NCI-H446 (cell line): Measurements from ENCODE around the gene ABAT.
"Not testable (repeated sequence)": the region's sequence is repeated elsewhere in the genome, so short reads cannot be mapped to it uniquely, and the experiment has no call there.

ENCODE experiments used
- DNase-seq, 2 experiments: peaks; one replicate each; lab custom pipeline; 2025; lab: John Stamatoyannopoulos, UW

ABAT gene

DNA sequence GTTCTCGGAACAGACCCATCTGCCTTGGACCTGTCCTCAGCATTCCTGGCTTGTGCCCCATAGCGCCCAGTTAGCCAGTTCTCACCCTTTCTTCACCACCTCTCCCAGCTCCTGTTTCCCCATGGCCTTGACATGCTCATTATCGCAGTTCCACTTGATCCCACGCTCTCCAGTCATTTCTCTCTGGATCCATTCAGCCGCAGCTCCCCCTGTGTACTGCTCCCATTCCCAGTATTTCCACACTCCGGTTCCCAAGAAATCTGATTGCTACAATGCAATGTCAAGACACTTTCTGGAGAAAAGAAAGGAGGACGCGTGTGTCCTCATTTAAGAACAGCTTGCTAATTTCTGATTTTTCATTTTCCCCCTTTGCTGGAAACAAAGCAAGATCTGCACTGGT, 67.7 kb downstream of the ABAT start:
- no peak for DNase-seq

- DNase-seq = not testable (repeated sequence)
Measured at GRCh38 chr16:8748944-8749343, 74.5 kb downstream of the ABAT start.

- no peak for DNase-seq
Measured at GRCh38 chr16:8751481-8752311, 77.3 kb downstream of the ABAT start.

DNA sequence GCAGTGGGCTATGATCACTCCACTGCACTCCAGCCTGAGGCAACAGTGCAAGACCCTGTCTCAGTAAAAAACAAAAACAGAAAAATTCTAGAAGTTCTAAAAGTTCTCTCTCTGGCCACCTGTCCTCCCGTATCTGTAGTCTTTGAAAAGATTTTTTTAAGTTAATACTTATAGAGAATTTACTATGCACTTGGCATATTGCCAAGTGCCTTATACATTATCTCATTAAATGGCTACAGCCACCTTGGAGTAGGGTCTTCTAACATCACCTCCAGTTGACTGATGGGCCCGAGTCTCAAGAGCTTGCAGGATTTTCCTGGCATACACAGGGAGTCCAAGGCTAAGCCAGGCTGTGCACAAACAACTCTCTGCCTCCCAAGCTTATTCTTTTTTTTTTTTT, 78.3 kb downstream of the ABAT start:
- no peak for DNase-seq

DNA sequence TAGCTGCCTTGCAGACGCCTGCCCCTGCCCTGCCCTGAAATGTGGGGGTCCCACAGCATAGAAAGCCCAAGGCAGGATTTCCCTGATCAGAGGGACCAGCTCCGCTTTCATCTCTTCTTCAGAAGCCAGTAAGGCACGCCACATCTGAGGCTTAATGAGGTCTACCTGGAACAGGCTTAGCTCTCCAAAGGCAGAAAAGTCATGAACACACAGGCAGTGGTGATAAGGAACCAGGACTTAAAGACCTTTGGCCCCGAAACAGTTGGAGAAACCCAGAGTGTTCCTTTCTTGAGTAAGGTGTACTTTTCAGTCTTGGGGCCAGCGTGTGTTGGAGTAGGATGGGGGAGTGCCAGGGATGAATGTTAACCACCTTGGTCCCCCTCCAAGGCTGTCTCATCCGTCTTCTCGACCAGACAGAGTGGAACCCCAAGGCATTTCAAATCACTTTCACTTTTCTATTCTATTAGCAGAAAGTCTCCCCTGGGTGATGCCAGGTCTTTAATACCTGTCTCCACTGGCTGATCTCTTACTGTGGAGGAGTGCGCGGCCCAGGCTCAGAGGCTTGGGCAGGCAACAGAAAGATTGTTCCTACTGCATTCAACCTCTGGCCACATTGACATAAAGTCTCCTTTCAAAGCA, 79.1 kb downstream of the ABAT start:
- DNase-seq = no peak

GRCh38 chr16:8756755-8757154, 82.3 kb downstream of the ABAT start:
- no peak for DNase-seq

GRCh38 chr16:8758022-8758421, 83.6 kb downstream of the ABAT start:
- no peak for DNase-seq

GRCh38 chr16:8760021-8760420, 85.6 kb downstream of the ABAT start:
- no peak for DNase-seq

DNA sequence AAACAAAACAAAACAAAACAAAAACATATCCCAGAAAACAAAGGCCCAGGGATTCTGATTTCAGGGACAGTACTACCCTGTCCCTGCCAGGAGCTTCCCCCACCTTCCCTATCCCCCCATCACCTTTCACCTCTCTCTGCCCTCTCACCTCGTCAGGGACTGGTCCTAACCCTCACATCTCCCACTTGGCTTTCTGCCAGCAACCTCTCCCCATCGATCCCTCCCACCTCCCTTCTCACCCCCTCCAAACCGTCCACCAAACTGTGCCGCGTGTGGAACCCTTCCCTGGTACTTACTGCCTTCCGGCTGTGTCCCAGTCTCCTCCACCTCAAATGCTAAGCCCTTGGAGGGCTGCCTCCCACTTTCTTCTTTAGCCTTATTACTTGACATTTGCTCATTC, 86.7 kb downstream of the ABAT start:
- no peak for DNase-seq

DNA sequence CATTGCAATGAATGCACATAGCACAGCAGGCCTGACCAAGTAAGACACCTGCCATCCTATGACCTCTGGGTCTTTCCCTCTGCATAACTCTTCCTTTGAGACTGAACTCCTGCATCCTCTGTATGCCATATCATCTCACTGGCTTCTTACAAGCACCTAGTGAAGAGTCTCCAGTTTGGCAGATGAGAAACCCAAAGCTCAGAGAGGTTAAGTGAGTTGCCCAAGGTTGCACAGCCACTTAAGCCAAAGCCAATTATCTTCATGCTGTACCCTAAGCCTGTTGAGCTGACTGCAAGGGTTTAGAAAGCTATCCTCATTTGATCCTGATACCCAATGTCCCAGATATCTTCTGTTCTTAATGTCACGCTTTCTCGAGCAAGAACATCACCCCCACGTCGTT, 87.8 kb downstream of the ABAT start:
- DNase-seq = no peak

DNA sequence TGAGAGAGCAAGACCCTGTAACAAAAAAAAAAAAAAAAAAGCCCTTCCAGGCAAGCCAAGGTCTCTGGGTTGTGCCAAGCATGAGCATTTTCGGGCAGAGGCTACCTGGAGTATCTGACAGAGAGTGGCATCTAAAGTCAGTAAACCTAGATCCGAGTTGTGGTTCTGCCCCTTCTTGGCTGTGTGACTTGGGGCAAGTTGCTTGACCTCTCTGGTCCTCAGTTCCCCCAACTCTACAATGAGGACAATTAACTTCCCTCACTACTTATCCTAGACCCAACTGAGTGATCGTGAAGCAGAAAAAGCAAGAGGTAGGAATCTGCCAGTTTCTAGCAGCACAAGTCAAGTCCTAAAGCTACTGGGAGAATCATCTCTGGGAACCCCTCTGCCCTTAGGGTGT, 88.7 kb downstream of the ABAT start:
- DNase-seq = no peak

- DNase-seq = no peak
Measured at GRCh38 chr16:8763899-8764298, 89.5 kb downstream of the ABAT start.

DNA sequence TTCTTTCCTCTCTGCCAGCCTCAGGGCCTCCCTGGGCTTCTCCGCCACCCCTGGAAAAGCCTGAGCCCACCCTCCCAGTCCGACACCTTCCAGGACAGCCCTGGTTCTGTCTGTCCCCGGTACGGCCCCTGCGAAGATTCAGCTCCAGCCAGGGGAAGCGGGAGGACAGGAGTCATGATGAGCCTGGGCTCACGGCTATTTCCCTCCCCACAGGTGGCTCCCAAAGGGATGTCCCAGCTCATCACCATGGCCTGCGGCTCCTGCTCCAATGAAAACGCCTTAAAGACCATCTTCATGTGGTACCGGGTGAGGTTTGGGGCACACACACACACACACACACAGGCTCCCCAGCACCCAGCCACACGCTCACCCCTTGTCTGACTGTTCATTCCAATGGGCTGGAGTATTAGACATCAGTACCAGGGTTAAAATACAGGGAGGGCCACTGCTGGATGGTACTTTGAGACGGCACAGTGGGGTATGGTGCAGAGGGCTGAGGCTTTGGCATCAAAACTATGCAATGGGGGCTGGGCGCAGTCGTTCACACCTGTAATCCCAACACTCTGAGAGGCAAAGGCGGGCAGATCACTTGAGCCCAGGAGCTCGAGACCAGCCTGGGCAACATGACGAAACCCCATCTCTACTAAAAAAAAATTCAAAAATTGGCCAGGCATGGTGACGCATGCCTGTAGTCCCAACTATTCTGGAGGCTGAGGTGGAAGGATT, 90.3 kb downstream of the ABAT start:
- no peak for DNase-seq

DNA sequence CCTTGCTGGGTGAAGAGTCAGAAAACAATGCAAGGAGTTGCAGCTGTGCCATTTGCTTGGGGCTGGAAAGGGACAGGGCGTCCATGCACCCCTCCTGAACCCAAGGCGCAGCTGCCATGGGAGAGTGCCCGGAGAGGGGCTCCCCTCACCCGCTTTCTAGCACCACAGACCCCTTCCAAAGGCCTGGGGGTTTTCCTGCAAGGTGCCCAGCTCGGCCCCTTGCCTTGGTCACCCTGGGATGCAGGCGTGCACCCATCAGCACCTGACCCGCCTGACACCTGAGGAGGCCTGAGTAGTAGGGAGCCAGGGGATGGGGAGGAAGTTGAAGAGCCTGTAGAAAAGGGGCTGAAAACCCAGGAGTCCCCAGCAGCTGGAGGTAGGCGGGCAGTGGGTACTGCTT, 92.8 kb downstream of the ABAT start:
- DNase-seq = no peak

GRCh38 chr16:8768283-8768682, 93.9 kb downstream of the ABAT start:
- DNase-seq = no peak

DNA sequence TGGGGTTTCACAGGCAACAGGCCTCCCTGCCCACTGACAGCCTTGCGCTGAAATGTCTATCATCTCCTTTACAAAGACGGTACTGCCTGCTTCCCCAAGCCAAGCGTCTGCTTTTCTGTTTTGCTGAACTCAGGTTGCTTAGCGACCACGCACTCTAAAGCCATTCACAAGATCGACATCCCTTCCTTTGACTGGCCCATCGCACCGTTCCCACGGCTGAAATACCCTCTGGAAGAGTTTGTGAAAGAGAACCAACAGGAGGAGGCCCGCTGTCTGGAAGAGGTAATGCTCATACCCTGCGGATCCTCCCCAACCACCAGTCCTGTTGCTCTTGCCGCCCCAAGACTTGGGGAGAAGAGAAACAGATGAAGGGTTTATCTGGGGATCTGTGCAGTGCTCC, 94.3 kb downstream of the ABAT start:
- DNase-seq = no peak

DNA sequence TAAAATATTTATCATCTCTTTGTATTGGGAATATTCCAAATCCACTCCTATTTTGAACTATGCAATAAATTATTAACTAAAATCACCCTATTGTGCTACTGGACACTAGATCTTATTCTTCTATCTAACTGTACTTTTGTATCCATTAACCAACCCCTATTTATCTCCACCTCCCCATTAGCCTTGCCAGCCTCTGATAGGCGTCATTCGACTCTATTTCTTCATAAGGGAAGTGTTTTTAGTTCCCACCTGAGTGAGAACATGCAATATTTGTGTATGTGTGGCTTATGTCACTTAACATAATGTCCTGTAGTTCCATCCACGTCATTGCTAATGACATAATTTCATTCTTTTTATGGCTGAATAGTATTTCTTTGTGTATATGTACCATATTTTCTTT, 99.1 kb downstream of the ABAT start:
- DNase-seq = no peak

DNA sequence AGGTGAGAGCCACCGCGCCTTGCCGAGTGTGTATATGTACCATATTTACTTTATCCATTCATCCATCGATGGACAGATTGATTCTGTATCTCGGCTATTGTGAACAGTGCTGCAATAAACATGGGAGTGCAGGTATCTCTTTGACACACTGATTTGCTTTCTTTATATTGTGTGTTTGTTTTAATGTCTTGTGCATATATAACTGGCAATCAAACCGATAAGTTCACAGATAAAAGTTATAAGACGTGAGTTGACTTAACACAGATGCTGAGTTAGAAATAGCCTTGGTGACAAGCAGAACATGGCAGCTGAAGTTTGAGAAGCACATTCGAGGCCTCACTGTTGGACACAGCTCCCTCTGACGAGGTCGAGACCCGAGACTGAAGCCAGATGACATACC, 99.8 kb downstream of the ABAT start:
- DNase-seq = no peak

- no peak for DNase-seq
Measured at GRCh38 chr16:8775359-8775758, 100.9 kb downstream of the ABAT start.

DNA sequence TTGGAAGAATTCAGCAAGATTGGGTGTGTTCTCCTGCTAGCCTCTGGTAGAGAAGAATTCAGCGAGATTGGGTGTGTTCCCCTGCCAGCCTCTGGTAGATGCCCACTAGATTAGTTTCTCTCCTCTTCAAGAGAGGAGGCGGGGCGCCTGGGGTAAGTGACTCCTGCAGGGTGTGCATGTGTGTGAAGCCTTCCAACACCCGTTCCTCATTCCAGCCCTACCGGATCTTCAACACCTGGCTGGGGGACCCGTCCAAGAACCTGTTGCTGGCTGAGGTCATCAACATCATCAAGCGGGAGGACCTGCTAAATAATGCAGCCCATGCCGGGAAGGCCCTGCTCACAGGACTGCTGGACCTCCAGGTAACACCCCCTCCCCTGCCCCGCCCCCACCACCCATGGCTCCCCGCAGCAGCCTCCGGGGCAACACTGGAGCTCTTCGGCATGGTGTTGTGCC, 101.7 kb downstream of the ABAT start:
- no peak for DNase-seq

GRCh38 chr16:8777217-8777616, 102.8 kb downstream of the ABAT start:
- no peak for DNase-seq

DNA sequence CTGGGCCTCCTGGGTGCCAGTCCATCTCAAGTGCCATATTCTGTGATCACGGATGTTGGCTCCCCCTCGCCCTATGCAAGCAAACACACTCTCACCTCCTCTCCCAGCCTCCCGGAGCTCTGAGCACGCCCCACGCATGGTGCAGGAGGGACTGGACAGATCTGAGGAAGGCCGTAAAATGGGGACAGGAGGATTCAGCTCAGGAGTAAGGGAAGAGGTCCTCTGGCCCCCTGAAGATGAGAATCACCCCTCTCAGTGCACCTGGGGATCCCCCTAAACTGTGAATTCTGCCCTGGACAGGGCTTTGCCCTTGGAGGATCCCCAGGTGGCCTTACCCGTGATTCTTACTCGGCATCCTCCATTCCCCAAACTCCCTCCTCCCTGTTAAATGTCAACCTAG, 107.4 kb downstream of the ABAT start:
- DNase-seq = no peak

- no peak for DNase-seq
Measured at GRCh38 chr16:8782673-8783072, 108.3 kb downstream of the ABAT start.
